NCI-H2029 treated with DMSO at 0.1 percent for 48 hours (cell line): ENCODE measurements around the gene ARL8B.
"Not testable (repeated sequence)": the region's sequence is repeated elsewhere in the genome, so short reads cannot be mapped to it uniquely, and the experiment has no call there.

ENCODE experiments used
- DNase-seq: peaks from one replicate; lab custom pipeline; 2025; lab: John Stamatoyannopoulos, UW

ARL8B gene

GRCh38 chr3:5122030-5122740 lies at the start of gene ARL8B:
Gene ARL8B, plus strand, starts transcription at chr3:5122292. Its CDS starts 174 bp downstream, at chr3:5122466.
- DNase-seq, result peak; percentile 75

GRCh38 chr3:5073374-5074085 lies 48.6 kb upstream of the ARL8B start:
- no peak for DNase-seq

- no peak for DNase-seq
Observed at GRCh38 chr3:5078151-5078550, 43.9 kb upstream of the ARL8B start.

GRCh38 chr3:5079761-5080160 lies 42.3 kb upstream of the ARL8B start:
- DNase-seq, result no peak

- DNase-seq, result no peak
Observed at GRCh38 chr3:5080779-5081550, 41.1 kb upstream of the ARL8B start.

GRCh38 chr3:5081973-5082788 lies 39.9 kb upstream of the ARL8B start:
- not testable (repeated sequence) for DNase-seq

GRCh38 chr3:5082789-5083115 lies 39.3 kb upstream of the ARL8B start:
- DNase-seq, result no peak

- DNase-seq, result no peak
Observed at GRCh38 chr3:5084224-5084623, 37.9 kb upstream of the ARL8B start.

- no peak for DNase-seq
Observed at GRCh38 chr3:5086708-5087107, 35.4 kb upstream of the ARL8B start.

GRCh38 chr3:5087209-5087608 lies 34.9 kb upstream of the ARL8B start:
- DNase-seq, result no peak

- no peak for DNase-seq
Observed at GRCh38 chr3:5090197-5090596, 31.9 kb upstream of the ARL8B start.

- DNase-seq, result no peak
Observed at GRCh38 chr3:5092018-5092417, 30.1 kb upstream of the ARL8B start.

- DNase-seq, result no peak
Observed at GRCh38 chr3:5093731-5094130, 28.4 kb upstream of the ARL8B start.

GRCh38 chr3:5095886-5096285 lies 26.2 kb upstream of the ARL8B start:
- no peak for DNase-seq

- no peak for DNase-seq
Observed at GRCh38 chr3:5096336-5097008, 25.6 kb upstream of the ARL8B start.

- no peak for DNase-seq
Observed at GRCh38 chr3:5098346-5098745, 23.7 kb upstream of the ARL8B start.

GRCh38 chr3:5102532-5102931 lies 19.6 kb upstream of the ARL8B start:
- no peak for DNase-seq

GRCh38 chr3:5103743-5104142 lies 18.3 kb upstream of the ARL8B start:
- no peak for DNase-seq

GRCh38 chr3:5105050-5105449 lies 17.0 kb upstream of the ARL8B start:
- no peak for DNase-seq

GRCh38 chr3:5106371-5106770 lies 15.7 kb upstream of the ARL8B start:
- DNase-seq, result not testable (repeated sequence)

- DNase-seq, result not testable (repeated sequence)
Observed at GRCh38 chr3:5106933-5107334, 15.2 kb upstream of the ARL8B start.

- DNase-seq, result no peak
Observed at GRCh38 chr3:5110337-5110736, 11.8 kb upstream of the ARL8B start.
